Uterus (tissue), 2 donors: ENCODE measurements around the gene LETM1.

Experiments used
- POLR2A ChIP-seq, 2 donors: fragments of 450-650 bp; IDR thresholded peaks; one replicate each; pipeline ENCODE4 v1.6.1; 2016; ENCODE audit warnings: antibody characterized with exemption in 2 of 2, mild to moderate bottlenecking in 1 of 2, moderate library complexity in 1 of 2
- TF ChIP-seq, protein P1 (sequence below), 4 experiments: fragments of 200-600 bp in 2 of 4; fragments of 450-650 bp in 2 of 4; sonication (generic) in 2 of 4; IDR thresholded peaks; one replicate each; pipeline ENCODE4 v1.5.1; 2016 to 2019; ENCODE audit warnings: antibody characterized with exemption in 4 of 4, mild to moderate bottlenecking in 2 of 4, moderate library complexity in 1 of 4

GRCh38 chr4:1833307-1834046 is 22.5 kb downstream of the LETM1 start:
- TF ChIP-seq POLR2A (IDR thresholded peaks at IDR 0.05) = no peak
- TF ChIP-seq, protein P1, sequence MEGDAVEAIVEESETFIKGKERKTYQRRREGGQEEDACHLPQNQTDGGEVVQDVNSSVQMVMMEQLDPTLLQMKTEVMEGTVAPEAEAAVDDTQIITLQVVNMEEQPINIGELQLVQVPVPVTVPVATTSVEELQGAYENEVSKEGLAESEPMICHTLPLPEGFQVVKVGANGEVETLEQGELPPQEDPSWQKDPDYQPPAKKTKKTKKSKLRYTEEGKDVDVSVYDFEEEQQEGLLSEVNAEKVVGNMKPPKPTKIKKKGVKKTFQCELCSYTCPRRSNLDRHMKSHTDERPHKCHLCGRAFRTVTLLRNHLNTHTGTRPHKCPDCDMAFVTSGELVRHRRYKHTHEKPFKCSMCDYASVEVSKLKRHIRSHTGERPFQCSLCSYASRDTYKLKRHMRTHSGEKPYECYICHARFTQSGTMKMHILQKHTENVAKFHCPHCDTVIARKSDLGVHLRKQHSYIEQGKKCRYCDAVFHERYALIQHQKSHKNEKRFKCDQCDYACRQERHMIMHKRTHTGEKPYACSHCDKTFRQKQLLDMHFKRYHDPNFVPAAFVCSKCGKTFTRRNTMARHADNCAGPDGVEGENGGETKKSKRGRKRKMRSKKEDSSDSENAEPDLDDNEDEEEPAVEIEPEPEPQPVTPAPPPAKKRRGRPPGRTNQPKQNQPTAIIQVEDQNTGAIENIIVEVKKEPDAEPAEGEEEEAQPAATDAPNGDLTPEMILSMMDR (IDR thresholded peaks at IDR 0.05) = no peak
